GM12892 (cell line): ENCODE data around the gene NOX4.

Experiments used
- POLR2A ChIP-seq: IDR thresholded peaks from 2 replicates; pipeline ENCODE4 v1.6.1; 2011; ENCODE audit warnings: low read depth, low read length, control low read depth
- POLR2AphosphoS5 ChIP-seq: IDR thresholded peaks from 2 replicates; pipeline ENCODE4 v1.6.1; 2011; ENCODE audit warnings: low read depth, low read length, control low read depth
- TAF1 ChIP-seq: IDR thresholded peaks from 2 replicates; pipeline ENCODE4 v1.6.1; 2011; ENCODE audit warnings: low read depth, mild to moderate bottlenecking, control low read depth, low read length, borderline replicate concordance

DNA sequence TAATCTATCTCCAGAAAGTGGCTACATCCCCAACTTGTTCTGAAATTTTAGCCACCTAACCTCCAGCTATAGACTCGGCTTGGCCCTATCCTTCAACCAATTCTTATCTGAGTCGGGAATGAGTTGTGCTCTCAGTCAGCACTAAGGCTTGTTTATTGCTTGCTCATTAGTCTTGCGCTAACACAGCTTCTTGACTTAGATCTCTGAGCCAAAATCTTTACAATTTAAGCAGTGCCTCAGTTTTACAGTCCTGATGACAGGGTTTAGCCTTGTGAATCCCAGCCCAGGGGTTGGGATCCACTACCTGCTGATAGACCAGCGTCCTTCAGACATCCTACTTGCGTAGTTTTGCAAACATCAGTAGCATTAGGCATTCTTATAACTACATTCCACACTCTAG, 144.6 kb downstream of the NOX4 start:
- TF ChIP-seq POLR2A (no peak), TAF1 (no peak), POLR2AphosphoS5 (no peak)
